Prostate gland (tissue), 2 donors: ENCODE measurements around the gene SPTBN5. TPM values are rescaled to one million over a fixed set of nuclear protein-coding genes. Genes with fewer than 3 reads are reported as not detected.

Source experiments
- DNase-seq: peaks from one replicate; pipeline ENCODE4 v3.0.0-alpha.2; 2019; ENCODE audit warnings: low spot score
- H3K27ac ChIP-seq, 2 donors: fragments of 200-600 bp; sonication (generic); 2 replicates each; pipeline ENCODE4 v1.5.1; 2017 to 2019
- H3K27me3 ChIP-seq: fragments of 200-600 bp; sonication (generic); replicated peaks from 2 replicates; pipeline ENCODE4 v1.5.1; 2019; ENCODE audit not compliant: insufficient read depth
- H3K36me3 ChIP-seq, 2 donors: fragments of 200-600 bp; sonication (generic); 1 replicate in 1 of 2; 2 replicates in 1 of 2; pipeline versions ENCODE4 v1.5.1 to v1.8.1; 2017 to 2019
- H3K4me1 ChIP-seq: fragments of 200-600 bp; sonication (generic); replicated peaks from 2 replicates; pipeline ENCODE4 v1.5.1; 2019
- H3K4me3 ChIP-seq, 2 donors: fragments of 200-600 bp; sonication (generic); 2 replicates each; pipeline ENCODE4 v1.5.1; 2017 to 2019
- H3K9me3 ChIP-seq: fragments of 200-600 bp; sonication (generic); 2 replicates; pipeline ENCODE4 v1.5.1; 2017
- CTCF ChIP-seq, 4 experiments: fragments of 200-600 bp in 2 of 4; fragments of 450-650 bp in 2 of 4; sonication (generic) in 2 of 4; IDR thresholded peaks; 1 replicate in 3 of 4; 2 replicates in 1 of 4; pipeline ENCODE4 v1.5.1; 2016 to 2019; ENCODE audit warnings: antibody characterized with exemption in 4 of 4, mild to moderate bottlenecking in 2 of 4, moderate library complexity in 2 of 4
- POLR2A ChIP-seq: fragments of 450-650 bp; IDR thresholded peaks from one replicate; pipeline ENCODE4 v1.6.1; 2016; ENCODE audit warnings: antibody characterized with exemption, mild to moderate bottlenecking
- POLR2AphosphoS5 ChIP-seq: sonication (generic); formaldehyde crosslinking; IDR thresholded peaks from one replicate; pipeline ENCODE4 v1.6.1; 2017; ENCODE audit warnings: antibody characterized with exemption
- WGBS: methylation state at CpG from one replicate; pipeline ENCODE4 v1.1.5; 2018; 5-methylcytosine and 5-hydroxymethylcytosine counted together
- intact Hi-C: fragments of 100-400 bp; cut with DNase I; formaldehyde crosslinking; loops from one replicate; pipeline ENCODE4 v1.14.2; 2022
- total RNA-seq, 2 donors: library from RNA; depleted of rRNA; stranded (reverse); fragments of >200 nt; gene quantifications; one replicate each; pipeline ENCODE4 v1.1.0, GENCODE V29; 2016

The SPTBN5 gene
- total RNA-seq, 2 donors from 2014 or later, result 1.2 to 2.2 TPM

GRCh38 chr15:41894791-41895463 lies 1.1 kb upstream of the SPTBN5 start:
- H3K4me3 ChIP-seq, result no peak overlapping the region
- WGBS, result 31% methylated on average over 23 of the region's 24 CpGs
- peaks cover 3% of the 10 kb centered on the region for H3K4me1 ChIP-seq
- intact Hi-C loops, result no loop called here
- TF ChIP-seq POLR2AphosphoS5 (no peak), CTCF (IDR thresholded peaks at IDR 0.05) (no peak), POLR2A (no peak)
- no peak overlapping the region for H3K27ac ChIP-seq
- no peaks in the 10 kb centered on the region for H3K27me3 ChIP-seq
- no peaks in the 10 kb centered on the region for H3K9me3 ChIP-seq
- H3K36me3 ChIP-seq, result no peaks in the 10 kb centered on the region
- DNase-seq, result peak; percentile 36

GRCh38 chr15:41894251-41894790 lies 468 bp upstream of the SPTBN5 start:
- H3K4me3 ChIP-seq, result no peak overlapping the region
- H3K27me3 ChIP-seq, result no peaks in the 10 kb centered on the region
- WGBS, result 83% methylated on average over 15 of the region's 17 CpGs
- no peak for DNase-seq
- peaks cover 3% of the 10 kb centered on the region for H3K4me1 ChIP-seq
- no peak overlapping the region for H3K27ac ChIP-seq
- TF ChIP-seq POLR2A (no peak), POLR2AphosphoS5 (no peak), CTCF (IDR thresholded peaks at IDR 0.05) (no peak)
- intact Hi-C loops, result no loop called here
- H3K9me3 ChIP-seq, result no peaks in the 10 kb centered on the region
- H3K36me3 ChIP-seq, result no peaks in the 10 kb centered on the region

- no peak overlapping the region for H3K4me3 ChIP-seq
- no peaks in the 10 kb centered on the region for H3K9me3 ChIP-seq
- H3K27me3 ChIP-seq, result no peaks in the 10 kb centered on the region
- 73% methylated on average over 17 of the region's 22 CpGs for WGBS
- peak in 1 of 4 experiments; percentile 6 for TF ChIP-seq CTCF (IDR thresholded peaks at IDR 0.05)
- peak; percentile 63 for TF ChIP-seq POLR2AphosphoS5
- no peak for TF ChIP-seq POLR2A
- no peak overlapping the region for H3K27ac ChIP-seq
- peaks cover 3% of the 10 kb centered on the region for H3K4me1 ChIP-seq
- H3K36me3 ChIP-seq, result no peaks in the 10 kb centered on the region
- intact Hi-C loops, result no loop called here
- peak; percentile 85 for DNase-seq
These were observed 1.0 kb downstream of the SPTBN5 start for GRCh38 chr15:41892621-41893421.

- intact Hi-C loops, result no loop called here
- DNase-seq, result no peak
- TF ChIP-seq POLR2A (no peak), POLR2AphosphoS5 (no peak), CTCF (IDR thresholded peaks at IDR 0.05) (no peak)
- Histone ChIP-seq H3K27me3 (no peaks in the 10 kb centered on the region), H3K4me3 (no peak overlapping the region), H3K36me3 (no peaks in the 10 kb centered on the region), H3K9me3 (no peaks in the 10 kb centered on the region), H3K4me1 (peaks cover 3% of the 10 kb centered on the region), H3K27ac (no peak overlapping the region)
- WGBS, result 80% methylated on average over 3 of the region's 3 CpGs
These were observed 1.9 kb downstream of the SPTBN5 start for GRCh38 chr15:41891946-41892345.
